Measurements from ENCODE around the gene MAN2B2.

DNA sequence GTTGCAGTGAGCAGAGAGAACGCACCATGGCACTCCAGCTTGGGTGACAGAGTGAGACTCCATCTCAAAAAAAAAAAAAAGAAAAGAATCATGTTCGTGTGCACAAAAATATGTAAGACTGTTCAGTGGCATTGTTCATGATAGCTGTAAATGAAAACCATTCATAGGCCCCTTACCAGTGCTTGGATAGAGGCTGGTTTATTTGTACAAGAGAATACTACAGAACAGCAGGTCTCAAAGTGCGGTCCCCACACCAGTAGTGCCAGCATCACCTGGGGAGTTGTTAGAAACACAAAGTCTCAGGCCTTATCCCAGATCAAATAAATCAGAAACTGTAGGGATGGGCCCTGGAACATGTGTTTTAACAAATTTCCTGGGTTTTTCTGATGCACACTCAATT lies 52.8 kb downstream of the MAN2B2 start:
- TF ChIP-seq, protein P1, sequence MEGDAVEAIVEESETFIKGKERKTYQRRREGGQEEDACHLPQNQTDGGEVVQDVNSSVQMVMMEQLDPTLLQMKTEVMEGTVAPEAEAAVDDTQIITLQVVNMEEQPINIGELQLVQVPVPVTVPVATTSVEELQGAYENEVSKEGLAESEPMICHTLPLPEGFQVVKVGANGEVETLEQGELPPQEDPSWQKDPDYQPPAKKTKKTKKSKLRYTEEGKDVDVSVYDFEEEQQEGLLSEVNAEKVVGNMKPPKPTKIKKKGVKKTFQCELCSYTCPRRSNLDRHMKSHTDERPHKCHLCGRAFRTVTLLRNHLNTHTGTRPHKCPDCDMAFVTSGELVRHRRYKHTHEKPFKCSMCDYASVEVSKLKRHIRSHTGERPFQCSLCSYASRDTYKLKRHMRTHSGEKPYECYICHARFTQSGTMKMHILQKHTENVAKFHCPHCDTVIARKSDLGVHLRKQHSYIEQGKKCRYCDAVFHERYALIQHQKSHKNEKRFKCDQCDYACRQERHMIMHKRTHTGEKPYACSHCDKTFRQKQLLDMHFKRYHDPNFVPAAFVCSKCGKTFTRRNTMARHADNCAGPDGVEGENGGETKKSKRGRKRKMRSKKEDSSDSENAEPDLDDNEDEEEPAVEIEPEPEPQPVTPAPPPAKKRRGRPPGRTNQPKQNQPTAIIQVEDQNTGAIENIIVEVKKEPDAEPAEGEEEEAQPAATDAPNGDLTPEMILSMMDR (IDR thresholded peaks at IDR 0.05), result no peak
- TF ChIP-seq POLR2AphosphoS5 (IDR thresholded peaks at IDR 0.05), result no peak
- no peak for TF ChIP-seq EP300 (IDR thresholded peaks at IDR 0.05)

Data from sigmoid colon (tissue), 4 donors.